ENCODE results near the gene SLCO3A1. TPM values are rescaled to one million over a fixed set of nuclear protein-coding genes. Genes with fewer than 3 reads are reported as not detected.

The SLCO3A1 gene
- total and polyA plus RNA-seq, 2 of the 8 experiments (the other 6 are each of a cell fraction or from before 2014, with no cell fraction given), result 15.1 to 20.4 TPM

DNA sequence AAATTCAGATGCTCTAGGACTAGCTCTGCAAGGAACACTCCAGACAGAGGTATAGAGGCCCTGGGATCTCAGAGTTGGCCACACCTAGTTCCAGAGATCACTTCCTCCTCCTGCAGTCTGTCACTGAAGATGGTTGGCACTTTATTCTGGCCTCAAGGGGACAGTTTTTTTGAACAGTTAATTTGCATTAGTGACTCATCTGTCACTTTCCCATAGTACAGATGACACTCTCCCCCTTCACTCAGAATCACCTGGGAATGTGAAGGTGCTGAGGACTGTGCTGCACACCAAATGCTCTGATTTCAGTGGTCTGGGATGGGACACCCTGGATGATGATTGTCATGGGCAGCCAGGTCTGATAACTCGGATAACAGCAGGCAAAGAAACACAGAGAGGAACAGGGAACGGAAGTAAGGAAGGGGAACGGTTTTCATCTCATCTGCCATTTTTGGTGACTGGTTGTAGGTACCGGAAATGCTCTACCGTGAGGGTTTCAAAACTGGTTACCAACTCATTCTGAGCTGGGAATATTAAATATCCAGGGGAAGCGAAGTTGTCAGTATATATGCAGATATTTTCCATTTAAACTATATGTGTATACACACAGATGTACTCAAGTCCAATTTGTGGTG, 307.6 kb downstream of the SLCO3A1 start (continued):
- TF ChIP-seq, protein P1, sequence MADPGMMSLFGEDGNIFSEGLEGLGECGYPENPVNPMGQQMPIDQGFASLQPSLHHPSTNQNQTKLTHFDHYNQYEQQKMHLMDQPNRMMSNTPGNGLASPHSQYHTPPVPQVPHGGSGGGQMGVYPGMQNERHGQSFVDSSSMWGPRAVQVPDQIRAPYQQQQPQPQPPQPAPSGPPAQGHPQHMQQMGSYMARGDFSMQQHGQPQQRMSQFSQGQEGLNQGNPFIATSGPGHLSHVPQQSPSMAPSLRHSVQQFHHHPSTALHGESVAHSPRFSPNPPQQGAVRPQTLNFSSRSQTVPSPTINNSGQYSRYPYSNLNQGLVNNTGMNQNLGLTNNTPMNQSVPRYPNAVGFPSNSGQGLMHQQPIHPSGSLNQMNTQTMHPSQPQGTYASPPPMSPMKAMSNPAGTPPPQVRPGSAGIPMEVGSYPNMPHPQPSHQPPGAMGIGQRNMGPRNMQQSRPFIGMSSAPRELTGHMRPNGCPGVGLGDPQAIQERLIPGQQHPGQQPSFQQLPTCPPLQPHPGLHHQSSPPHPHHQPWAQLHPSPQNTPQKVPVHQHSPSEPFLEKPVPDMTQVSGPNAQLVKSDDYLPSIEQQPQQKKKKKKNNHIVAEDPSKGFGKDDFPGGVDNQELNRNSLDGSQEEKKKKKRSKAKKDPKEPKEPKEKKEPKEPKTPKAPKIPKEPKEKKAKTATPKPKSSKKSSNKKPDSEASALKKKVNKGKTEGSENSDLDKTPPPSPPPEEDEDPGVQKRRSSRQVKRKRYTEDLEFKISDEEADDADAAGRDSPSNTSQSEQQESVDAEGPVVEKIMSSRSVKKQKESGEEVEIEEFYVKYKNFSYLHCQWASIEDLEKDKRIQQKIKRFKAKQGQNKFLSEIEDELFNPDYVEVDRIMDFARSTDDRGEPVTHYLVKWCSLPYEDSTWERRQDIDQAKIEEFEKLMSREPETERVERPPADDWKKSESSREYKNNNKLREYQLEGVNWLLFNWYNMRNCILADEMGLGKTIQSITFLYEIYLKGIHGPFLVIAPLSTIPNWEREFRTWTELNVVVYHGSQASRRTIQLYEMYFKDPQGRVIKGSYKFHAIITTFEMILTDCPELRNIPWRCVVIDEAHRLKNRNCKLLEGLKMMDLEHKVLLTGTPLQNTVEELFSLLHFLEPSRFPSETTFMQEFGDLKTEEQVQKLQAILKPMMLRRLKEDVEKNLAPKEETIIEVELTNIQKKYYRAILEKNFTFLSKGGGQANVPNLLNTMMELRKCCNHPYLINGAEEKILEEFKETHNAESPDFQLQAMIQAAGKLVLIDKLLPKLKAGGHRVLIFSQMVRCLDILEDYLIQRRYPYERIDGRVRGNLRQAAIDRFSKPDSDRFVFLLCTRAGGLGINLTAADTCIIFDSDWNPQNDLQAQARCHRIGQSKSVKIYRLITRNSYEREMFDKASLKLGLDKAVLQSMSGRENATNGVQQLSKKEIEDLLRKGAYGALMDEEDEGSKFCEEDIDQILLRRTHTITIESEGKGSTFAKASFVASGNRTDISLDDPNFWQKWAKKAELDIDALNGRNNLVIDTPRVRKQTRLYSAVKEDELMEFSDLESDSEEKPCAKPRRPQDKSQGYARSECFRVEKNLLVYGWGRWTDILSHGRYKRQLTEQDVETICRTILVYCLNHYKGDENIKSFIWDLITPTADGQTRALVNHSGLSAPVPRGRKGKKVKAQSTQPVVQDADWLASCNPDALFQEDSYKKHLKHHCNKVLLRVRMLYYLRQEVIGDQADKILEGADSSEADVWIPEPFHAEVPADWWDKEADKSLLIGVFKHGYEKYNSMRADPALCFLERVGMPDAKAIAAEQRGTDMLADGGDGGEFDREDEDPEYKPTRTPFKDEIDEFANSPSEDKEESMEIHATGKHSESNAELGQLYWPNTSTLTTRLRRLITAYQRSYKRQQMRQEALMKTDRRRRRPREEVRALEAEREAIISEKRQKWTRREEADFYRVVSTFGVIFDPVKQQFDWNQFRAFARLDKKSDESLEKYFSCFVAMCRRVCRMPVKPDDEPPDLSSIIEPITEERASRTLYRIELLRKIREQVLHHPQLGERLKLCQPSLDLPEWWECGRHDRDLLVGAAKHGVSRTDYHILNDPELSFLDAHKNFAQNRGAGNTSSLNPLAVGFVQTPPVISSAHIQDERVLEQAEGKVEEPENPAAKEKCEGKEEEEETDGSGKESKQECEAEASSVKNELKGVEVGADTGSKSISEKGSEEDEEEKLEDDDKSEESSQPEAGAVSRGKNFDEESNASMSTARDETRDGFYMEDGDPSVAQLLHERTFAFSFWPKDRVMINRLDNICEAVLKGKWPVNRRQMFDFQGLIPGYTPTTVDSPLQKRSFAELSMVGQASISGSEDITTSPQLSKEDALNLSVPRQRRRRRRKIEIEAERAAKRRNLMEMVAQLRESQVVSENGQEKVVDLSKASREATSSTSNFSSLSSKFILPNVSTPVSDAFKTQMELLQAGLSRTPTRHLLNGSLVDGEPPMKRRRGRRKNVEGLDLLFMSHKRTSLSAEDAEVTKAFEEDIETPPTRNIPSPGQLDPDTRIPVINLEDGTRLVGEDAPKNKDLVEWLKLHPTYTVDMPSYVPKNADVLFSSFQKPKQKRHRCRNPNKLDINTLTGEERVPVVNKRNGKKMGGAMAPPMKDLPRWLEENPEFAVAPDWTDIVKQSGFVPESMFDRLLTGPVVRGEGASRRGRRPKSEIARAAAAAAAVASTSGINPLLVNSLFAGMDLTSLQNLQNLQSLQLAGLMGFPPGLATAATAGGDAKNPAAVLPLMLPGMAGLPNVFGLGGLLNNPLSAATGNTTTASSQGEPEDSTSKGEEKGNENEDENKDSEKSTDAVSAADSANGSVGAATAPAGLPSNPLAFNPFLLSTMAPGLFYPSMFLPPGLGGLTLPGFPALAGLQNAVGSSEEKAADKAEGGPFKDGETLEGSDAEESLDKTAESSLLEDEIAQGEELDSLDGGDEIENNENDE (IDR thresholded peaks at IDR 0.05; ENCODE audit: insufficient replicate concordance, low read length), result no peak
- TF ChIP-seq SAP30 (IDR thresholded peaks at IDR 0.05; ENCODE audit: insufficient read depth, insufficient replicate concordance, low read length), result no peak
- TF ChIP-seq TAF1 (IDR thresholded peaks at IDR 0.05; ENCODE audit: low read depth, low read length), result no peak
- no peak for TF ChIP-seq RFX5 (IDR thresholded peaks at IDR 0.05; ENCODE audit: borderline replicate concordance, low read depth, low read length)
- no peak for TF ChIP-seq RNF2 (IDR thresholded peaks at IDR 0.05; ENCODE audit: borderline replicate concordance, low read depth, low read length, missing control alignments, poor library complexity, severe bottlenecking)
- no peak for TF ChIP-seq YY1 (IDR thresholded peaks at IDR 0.05; ENCODE audit: low read depth, low read length)
- no peak for TF ChIP-seq CHD2 (IDR thresholded peaks at IDR 0.05; ENCODE audit: low read length)
- TF ChIP-seq ZNF274 (IDR thresholded peaks at IDR 0.05; ENCODE audit: borderline replicate concordance, extremely low read depth, low read length), result no peak
- TF ChIP-seq, protein P2, sequence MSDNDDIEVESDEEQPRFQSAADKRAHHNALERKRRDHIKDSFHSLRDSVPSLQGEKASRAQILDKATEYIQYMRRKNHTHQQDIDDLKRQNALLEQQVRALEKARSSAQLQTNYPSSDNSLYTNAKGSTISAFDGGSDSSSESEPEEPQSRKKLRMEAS (IDR thresholded peaks at IDR 0.05), result no peak
- TF ChIP-seq POLR2AphosphoS5 (IDR thresholded peaks at IDR 0.05; ENCODE audit: low read depth, low read length), result no peak
